Myocyte (in vitro differentiated cells): ENCODE results near the gene PPFIA1. TPM values are rescaled to one million over a fixed set of nuclear protein-coding genes. Genes with fewer than 3 reads are reported as not detected.

ENCODE experiments used
- DNase-seq: peaks from one replicate; pipeline ENCODE4 v3.0.0-alpha.2; 2012; ENCODE audit warnings: low read depth
- total RNA-seq: library from RNA; depleted of rRNA; stranded (reverse); fragments of >200 nt; gene quantifications from 2 replicates; pipeline ENCODE4 v1.2.3, GENCODE V29; 2014

The PPFIA1 gene
- total RNA-seq, 1 donor from 2014 or later = 48.4 TPM

DNA sequence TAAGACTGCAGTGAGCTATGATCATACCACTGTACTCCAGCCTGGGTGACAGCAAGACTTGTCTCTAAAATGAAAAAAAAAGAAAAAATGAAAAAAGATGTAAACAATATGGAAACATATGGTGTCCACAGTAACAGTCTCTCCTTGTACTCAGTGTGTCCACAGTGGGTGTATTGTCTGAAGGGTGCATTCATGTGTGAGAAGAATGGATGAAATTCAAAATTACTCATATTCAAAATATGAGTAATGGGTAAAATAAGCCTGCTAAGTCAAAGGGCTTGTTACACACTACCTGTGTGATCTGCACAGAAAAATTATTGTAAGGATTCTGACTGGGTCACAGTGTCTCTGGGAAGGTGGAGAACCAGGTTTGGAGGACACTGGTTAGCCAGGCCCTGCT, 26.9 kb downstream of the PPFIA1 start:
- DNase-seq = no peak

DNA sequence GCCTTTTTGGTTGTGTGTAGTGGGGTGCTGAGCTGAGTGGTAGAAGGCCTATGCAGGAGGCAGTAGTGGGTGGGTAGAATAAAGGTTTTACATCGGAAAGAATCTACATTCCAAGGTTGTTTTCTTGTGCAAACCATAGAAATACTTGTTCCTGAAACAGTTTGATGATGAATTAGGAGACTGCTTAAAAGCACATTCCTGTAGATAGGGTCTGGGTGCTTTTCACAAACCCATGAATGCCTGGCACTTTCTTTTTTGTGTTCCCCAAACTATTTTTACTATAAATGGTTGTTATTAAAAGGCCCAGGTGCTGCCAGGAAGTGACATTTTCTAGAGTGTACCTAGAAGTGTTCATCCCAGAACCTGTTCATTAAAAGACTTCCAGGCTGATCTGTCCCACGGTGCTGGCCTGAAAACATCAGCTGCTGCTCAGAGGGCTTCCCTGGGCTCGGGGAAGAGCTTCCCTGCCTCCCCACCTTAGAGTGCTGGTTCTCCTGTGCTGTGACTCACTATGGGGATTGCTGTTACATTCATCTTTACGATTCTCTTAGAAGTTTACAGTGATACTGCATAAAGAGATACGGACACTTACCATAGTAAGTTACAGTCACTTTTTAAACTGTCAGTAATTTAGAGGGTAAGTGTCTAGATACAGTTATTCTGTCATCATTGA, 27.9 kb downstream of the PPFIA1 start:
- no peak for DNase-seq

DNA sequence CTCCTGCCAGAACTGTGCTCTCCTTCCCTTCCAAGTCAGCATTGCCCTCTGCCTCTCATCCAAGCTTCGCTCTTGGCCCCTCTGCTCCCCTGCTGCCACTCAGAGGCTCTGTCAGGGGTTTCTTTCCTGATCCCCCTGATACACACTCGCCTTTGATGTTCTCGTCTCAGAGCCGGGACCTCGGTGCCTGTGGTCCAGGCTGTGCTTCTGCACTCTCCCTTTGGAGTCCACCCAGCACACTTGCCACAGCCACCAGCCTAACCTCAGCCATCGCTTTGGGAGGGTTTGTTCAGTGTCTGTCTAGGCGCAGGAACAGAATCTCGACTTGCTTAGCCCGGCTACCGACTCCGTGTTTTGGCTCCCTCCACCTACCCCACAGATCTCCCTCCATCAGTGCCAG, 29.1 kb downstream of the PPFIA1 start:
- no peak for DNase-seq

DNA sequence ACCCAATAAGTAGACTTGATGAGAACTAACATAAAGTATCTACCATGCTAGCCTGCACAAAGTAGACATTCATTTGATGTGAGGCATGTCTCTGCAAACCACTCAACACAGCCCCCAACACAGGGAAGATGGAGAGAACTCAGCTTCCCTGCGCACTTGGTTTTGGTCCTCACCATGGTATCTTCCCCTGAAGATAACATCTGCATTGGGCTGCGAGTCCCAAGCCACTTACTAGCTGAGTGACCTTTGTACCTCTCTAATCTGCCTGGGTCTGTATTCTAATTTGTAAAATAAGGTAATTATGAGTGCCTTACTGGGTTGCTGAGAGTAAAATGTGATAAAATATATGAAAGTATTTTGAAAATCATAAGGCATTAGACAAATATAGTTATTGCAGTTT, 30.7 kb downstream of the PPFIA1 start:
- DNase-seq = no peak

DNA sequence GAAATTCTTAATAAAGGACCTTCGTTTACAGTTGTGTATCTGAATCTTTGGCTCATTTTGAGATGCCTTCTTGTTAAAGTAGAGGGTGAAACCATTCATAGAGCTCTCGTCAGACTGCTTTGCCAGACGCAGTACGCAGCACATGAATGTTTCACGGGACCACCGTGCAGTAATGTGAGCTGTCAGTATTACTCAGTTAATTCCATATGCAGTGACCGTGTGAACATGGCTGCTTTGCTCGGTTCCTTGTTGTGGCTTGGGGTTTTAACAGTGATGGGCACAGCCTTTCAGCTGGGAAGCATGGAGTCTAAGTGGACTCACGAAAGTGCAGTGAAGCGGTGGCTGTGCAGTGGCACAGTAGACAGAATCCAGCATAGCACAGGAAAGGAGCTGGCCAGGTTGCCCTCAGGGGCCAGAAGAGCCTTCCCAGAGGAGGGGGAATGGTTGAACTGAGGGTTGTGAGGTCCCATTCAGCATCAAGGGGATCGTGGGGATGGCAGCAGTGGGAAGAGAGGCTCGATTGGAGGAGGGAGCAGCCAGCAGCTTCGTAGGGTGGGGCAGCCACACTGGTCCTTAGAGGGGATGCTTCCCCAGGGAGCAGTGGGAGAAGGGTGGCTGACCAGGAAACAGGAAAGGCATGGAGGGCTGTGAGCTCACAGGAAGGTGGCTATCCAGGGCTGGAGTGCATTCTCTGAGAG, 31.4 kb downstream of the PPFIA1 start:
- DNase-seq = no peak

DNA sequence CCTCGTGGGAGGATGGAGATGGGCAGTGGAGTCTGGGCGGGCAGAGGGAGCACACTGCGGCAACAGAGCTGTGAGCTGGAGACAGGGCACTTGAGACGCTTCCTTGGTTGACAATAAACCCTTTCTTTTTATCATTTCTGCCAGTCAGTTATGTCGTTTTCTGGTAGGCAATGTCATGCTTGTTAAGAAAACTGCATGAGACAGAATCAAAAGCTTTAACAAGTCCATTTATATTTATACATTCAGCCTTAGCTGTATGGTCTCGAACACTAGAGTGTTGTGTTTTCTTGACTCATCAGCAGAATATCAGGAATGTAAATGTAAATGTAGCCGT, 31.9 kb downstream of the PPFIA1 start:
- DNase-seq = no peak

DNA sequence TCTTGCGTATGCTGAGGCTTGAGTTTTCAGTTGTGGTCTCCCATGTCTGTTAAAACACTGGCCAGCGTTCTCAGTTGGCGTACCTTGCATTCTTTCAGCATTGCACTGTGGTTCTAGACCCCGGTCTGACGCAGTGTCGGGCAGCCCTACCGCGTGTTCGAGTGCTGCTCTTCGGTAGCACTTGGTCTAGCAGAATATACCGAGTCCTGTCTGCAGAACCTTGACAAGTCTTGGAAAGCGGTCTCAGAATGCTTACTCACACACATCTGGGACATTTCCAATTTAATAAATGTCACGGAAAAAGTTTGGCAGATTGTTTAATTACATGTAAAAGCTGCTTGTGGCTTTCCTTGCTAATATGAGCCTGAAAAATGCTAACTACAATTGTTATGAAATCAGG, 32.6 kb downstream of the PPFIA1 start:
- DNase-seq = no peak

DNA sequence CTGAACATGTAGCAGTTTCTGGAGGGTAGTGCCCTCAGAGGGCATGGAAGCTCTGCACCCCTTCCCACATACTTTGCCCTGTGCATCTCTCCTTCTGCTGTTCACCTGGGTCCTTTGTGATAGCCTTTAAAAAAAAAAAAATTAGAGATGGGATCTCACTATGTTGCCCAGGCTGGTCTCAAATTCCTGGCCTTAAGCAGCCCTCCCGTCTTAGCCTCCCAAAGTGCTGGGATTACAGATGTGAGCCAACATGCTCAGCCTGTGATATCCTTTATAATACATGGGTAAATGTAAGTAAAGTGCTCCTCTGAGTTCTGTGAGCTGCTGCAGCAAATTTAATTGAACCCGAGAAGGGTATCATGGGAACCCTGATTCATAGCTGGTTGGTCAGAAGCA, 33.7 kb downstream of the PPFIA1 start:
- DNase-seq = no peak

DNA sequence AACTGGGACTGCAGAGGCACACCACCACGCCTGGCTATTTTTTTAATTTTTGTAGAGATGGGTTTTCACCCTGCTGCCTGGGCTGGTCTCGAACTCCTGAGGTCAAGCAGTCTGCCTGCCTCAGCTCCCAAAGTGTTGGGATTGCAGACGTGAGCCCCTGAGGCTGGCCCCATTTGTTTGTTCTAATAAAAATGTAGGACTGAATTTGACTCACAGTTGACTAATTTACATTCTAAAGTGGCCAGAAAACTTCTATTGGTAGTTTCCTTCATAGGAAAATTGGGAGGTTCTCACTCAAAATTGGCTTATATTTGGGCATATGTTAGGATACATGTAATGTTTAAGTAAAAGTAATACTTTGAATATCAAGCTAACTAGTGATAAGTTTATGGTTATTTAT, 35.0 kb downstream of the PPFIA1 start:
- DNase-seq = no peak

DNA sequence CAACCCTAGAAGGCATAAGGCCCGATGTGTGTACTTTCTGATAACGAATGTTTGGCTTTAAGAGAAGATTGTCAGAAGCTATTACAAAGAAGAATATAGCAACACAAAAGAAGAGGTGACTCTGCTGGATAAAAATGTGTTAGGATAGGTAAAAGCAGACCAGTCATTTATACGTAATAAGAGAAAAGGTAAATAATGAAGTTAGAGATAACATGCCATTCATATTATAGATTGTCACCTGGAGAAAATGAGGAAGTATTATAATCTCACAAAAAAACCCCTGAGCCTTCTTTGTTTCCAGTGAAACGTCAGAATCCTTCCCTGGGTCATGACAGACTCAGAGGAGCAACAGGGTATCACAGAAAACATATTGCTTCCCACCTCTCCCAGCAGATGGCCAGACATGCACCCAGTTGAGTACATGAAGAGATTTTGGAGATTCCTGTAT, 36.1 kb downstream of the PPFIA1 start:
- DNase-seq = no peak

DNA sequence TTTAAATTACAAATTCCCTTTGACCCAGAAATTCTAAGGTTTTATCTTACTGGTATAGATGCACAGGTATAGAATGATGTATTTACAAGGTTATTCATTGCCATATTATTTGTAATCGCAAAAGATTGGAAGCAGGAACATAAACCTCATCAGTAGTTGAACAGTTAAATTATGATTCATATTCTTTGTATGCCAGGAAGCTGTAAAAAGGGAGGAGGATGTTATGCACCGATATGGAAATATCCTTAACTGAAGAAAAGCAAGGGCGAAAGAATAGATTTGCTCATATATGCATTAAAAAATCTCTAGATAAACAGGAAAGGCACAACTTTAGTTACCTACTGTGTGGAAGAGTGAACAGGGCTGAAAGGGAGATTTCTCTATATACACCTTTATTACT, 36.7 kb downstream of the PPFIA1 start:
- DNase-seq = no peak

DNA sequence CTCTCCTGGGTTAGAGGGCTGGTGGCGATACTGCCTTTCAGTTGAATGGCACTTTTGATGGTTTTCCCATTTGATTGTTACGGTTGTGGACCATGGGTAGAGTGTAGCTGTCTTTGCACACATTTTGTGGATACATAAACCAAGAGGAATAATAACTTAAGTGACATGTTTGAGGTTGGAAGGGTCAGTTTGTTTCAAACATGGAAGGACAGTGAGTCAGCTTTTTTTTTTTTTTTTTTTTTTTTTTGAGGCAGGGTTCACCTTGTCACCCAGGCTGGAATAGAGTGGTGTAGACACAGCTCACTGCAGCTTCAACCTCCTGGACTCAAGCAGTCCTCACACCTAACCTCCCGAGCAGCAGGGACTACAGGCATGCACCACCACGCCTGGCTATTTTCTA, 41.1 kb downstream of the PPFIA1 start:
- no peak for DNase-seq

DNA sequence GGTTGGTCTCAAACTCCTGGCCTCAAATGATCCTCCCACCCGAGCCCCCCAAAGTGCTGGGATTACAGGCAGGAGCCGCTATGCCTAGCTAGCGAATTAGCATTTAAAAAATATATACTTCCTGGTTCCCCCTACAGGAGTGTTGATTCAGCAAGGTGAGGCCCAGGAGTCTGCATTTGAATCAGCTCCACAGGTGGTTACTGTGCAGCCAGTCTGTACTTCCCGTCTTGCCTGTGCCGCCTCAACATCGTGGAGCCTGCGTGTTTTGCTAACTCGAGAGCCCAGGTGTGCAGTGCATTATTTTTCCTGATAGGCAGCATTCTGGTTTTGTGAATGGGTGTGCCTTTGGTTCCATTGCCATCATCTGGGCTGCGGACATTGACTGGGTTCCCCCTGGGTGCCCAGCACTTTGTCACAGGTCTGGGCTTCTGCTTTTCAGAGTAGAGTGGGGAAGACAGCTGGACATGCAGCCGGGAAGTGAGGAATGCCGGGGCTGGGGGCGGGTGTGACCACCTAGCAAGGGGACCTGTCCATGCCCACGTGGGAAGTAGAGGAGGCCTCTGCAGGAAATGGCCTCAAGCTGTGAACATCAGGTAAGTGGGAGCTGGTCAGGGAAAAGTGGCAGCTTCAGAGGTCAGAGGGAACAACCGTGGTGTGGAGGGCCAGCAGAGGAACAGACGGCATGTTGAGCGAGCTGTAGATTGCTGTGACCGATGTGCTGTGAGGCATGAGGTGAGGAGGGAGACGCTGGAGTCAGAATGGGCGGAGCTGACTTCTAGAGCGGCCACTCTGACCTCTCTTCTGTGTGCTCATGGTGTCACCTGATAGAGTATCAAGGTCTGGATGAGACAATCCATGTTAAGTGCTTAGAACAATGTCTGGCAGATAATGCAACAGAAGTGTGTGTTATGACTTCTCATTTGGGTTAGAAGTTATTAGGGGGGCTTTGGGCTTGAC, 42.2 kb downstream of the PPFIA1 start:
- DNase-seq = no peak

DNA sequence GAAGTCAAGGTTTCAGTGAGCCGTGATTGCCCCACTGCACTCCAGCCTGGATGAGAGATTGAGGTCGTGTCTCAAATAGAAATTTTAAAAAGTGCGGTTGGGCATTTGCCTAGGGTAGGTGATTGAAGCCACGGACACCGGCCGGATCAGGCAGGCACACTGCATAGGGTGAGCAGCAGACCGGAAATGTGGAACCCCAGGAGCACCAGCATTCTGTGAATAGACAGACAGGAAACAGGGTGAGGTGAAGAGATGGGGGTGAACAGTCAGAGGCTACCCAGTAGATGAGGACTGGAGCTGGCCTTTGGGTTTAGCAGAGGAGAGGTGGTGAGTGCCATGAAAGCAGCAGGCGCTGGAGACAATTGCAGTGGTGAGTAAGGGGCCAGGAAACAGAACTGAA, 43.5 kb downstream of the PPFIA1 start:
- no peak for DNase-seq

DNA sequence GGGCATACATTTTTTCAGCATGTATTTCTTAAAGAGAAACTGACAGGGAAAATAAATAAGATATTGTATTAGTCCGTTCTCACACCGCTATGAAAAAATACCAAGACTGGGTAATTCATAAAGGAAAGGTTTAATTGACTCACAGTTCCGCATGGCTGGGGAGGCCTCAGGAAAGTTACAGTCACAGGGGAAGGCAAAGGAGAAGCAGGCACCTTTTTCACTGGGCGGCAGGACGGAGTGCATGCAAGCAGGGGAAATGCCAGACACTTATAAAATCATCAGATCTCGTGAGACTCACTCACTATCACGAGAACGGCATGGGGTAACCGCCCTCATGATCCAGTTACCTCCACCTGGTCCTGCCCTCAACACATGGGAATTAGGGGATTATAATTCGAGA, 44.2 kb downstream of the PPFIA1 start:
- no peak for DNase-seq

DNA sequence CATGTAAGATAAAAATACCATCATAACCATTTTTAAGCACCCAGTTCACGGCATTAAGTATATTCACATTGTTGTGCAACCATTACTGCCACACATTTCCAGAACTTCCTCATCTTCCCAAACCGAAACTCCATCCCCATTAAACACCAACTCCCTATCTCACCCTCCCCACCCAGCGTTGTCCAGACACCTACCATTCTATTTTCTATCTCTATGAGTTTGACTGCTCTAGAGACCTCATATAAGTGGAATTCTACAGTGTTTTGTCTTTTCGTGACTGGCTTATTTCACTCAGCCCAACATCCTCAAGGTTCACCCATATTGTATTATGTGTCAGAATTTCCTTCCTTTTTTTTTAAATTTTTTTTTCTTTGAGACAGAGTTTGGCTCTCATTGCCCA, 45.2 kb downstream of the PPFIA1 start:
- no peak for DNase-seq

DNA sequence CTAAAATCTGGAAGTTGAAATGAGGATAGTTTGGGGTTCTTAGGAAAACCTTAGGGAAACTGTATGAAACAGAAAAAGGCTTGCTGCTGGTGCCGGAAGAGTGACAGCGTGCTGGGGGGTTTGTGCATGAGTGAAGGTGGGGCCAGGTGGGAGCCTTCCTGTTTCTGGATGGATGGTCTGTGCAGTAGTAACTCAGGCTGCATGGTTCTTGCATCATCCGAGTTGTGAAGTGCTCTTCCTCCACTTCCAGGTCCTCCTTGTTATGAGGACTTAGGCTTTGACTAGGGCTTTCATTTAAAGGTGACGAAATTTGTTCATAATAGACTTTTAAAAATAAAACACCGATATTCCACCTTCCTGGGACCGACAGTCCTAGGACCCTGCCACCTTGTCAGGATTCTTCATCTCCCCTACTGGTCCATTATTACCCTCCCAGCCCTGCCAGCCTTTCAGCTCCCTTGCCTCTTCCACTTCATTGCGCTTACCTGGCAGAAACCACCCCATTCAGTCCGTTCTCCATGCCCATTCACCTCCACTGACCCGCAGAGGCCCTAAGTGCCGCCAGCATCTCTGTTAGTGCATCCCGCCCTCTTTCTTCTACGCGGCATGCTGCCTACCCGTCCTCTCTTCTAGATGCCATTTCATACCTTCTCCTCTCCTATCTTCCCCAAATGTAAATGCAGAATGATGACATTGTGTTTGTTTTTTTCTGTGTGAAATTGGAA, 47.3 kb downstream of the PPFIA1 start:
- no peak for DNase-seq

DNA sequence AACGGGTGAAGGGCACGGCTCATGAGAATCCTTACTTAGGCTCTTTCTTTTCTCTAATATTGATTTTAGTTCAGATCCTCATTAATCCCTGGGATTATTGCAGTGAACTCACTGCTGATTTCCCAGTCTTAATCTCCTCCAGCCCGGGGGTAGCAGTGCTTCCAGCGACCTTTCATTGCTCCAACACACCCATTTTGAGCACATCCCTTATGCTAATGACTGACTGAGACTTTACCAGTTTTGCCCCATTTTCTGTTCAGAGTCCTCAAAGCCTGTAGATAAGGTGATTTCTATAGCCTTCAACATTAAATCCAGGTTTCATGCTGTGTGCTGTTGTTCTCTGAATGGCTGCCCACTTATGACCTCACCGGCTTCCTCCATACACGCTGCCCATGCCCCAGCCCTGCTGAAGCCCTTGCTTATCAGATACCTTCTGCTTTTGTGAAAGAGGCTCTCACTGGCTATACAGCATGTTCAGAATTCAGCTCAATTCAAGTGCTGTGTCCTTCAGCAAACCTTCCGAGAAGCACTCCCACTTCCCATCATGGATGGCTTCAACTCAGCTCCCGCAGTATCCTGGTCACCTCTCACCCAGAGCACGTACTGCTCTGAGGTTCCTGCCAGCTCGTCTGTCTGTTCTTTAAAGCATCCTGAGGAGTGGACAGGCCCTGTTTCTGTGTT, 49.0 kb downstream of the PPFIA1 start:
- DNase-seq = no peak

DNA sequence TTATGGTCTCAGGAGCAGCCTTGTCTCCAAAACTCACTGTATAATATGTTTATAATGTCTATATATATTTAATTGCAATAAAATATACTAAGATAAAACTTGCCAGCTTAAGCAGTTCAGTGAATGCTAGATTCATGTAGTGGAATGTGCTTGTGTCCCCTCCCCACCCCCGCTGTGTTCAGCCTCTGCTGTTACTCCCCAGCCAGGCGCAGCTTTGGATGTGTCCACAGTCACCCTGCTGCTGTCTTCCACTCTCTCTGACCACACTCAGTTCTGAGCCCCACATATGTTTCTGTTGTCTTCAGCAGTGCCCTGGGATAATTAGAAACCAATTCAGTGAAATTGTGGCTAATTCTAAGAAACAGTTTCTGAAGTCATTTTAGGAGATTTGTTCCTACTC, 52.2 kb downstream of the PPFIA1 start:
- DNase-seq = peak; percentile 13

DNA sequence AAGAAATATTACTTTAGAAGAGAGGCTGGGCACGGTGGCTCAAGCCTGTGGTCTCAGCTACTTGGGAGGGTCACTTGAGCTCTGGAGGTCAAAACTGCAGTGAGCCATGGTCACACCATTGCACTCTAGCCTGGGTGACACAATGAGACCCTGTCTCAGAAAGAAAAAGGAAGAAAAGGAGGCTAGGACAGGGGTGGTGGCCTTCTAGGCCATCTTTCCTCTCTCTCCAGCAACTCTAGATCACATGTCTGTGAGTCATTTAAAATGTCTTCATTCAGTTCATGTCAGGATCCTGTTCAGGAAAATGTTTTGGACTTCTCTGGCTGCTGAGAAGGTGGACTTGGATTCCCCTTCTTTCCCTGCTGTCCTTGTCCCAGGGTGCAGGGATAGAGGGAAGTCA, 53.3 kb downstream of the PPFIA1 start:
- DNase-seq = peak; percentile 22
